H9 (cell line): ENCODE data around the gene NPAS3. TPM values are rescaled to one million over a fixed set of nuclear protein-coding genes. Genes with fewer than 3 reads are reported as not detected.

Experiments used
- DNase-seq: peaks from one replicate; pipeline ENCODE4 v3.0.0-alpha.2; 2017
- H2AFZ ChIP-seq: one replicate; pipeline ENCODE4 v1.6.1; 2013; ENCODE audit warnings: mild to moderate bottlenecking, low read length, control low read depth, moderate library complexity
- H2AK5ac ChIP-seq: 2 replicates; pipeline ENCODE4 v1.6.1; 2013; ENCODE audit warnings: low read length, control low read depth, mixed read lengths; ENCODE audit not compliant: insufficient read length
- H2BK120ac ChIP-seq: one replicate; pipeline ENCODE4 v1.6.1; 2013; ENCODE audit warnings: low read depth, mild to moderate bottlenecking, low read length, control low read depth, inconsistent platforms; ENCODE audit not compliant: poor library complexity, severe bottlenecking
- H2BK12ac ChIP-seq: 2 replicates; pipeline ENCODE4 v1.6.1; 2013; ENCODE audit warnings: low read length, control low read depth, mixed read lengths, low read depth; ENCODE audit not compliant: insufficient read length
- H2BK15ac ChIP-seq: 2 replicates; pipeline ENCODE4 v1.6.1; 2013; ENCODE audit warnings: low read depth, low read length, control low read depth
- H2BK20ac ChIP-seq: one replicate; pipeline ENCODE4 v1.6.1; 2013; ENCODE audit warnings: low read depth, mild to moderate bottlenecking, low read length, control low read depth, inconsistent platforms; ENCODE audit not compliant: poor library complexity, severe bottlenecking
- H2BK5ac ChIP-seq: 2 replicates; pipeline ENCODE4 v1.6.1; 2013; ENCODE audit warnings: low read length, control low read depth, mixed read lengths; ENCODE audit not compliant: insufficient read length
- H3K14ac ChIP-seq: 2 replicates; pipeline ENCODE4 v1.6.1; 2013; ENCODE audit warnings: low read length, control low read depth; ENCODE audit not compliant: insufficient read depth
- H3K18ac ChIP-seq: 2 replicates; pipeline ENCODE4 v1.6.1; 2013; ENCODE audit warnings: low read depth, mild to moderate bottlenecking, mixed read lengths, low read length, control low read depth; ENCODE audit not compliant: insufficient read length
- H3K23ac ChIP-seq: 2 replicates; pipeline ENCODE4 v1.6.1; 2013; ENCODE audit warnings: low read length, control low read depth, mixed read lengths, low read depth; ENCODE audit not compliant: insufficient read length
- H3K23me2 ChIP-seq: 2 replicates; pipeline ENCODE4 v1.6.1; 2013; ENCODE audit warnings: low read depth, mild to moderate bottlenecking, mixed read lengths, low read length, control low read depth; ENCODE audit not compliant: insufficient read length, poor library complexity, severe bottlenecking
- H3K27ac ChIP-seq: 2 replicates; pipeline ENCODE4 v1.5.1; 2013; ENCODE audit warnings: low read length, control low read depth, mixed read lengths, low read depth; ENCODE audit not compliant: insufficient read length
- H3K27me3 ChIP-seq: 2 replicates; pipeline ENCODE4 v1.6.1; 2013; ENCODE audit warnings: low read length, control low read depth, inconsistent platforms; ENCODE audit not compliant: insufficient read depth
- H3K4ac ChIP-seq: 2 replicates; pipeline ENCODE4 v1.6.1; 2013; ENCODE audit warnings: low read depth, mild to moderate bottlenecking, control low read depth, inconsistent platforms, low read length, moderate library complexity
- H3K4me1 ChIP-seq: 2 replicates; pipeline ENCODE4 v1.6.1; 2013; ENCODE audit warnings: low read length, control low read depth, inconsistent platforms; ENCODE audit not compliant: insufficient read depth
- H3K4me2 ChIP-seq: 2 replicates; pipeline ENCODE4 v1.6.1; 2013; ENCODE audit warnings: low read length, control low read depth, mixed read lengths; ENCODE audit not compliant: insufficient read length, insufficient read depth
- H3K56ac ChIP-seq: 2 replicates; pipeline ENCODE4 v1.6.1; 2013; ENCODE audit warnings: low read depth, mild to moderate bottlenecking, mixed read lengths, low read length, control low read depth; ENCODE audit not compliant: insufficient read length
- H3K79me1 ChIP-seq: 2 replicates; pipeline ENCODE4 v1.6.1; 2013; ENCODE audit warnings: low read depth, mild to moderate bottlenecking, moderate library complexity, low read length, control low read depth, inconsistent platforms; ENCODE audit not compliant: insufficient read depth, poor library complexity, severe bottlenecking
- H3K79me2 ChIP-seq: 2 replicates; pipeline ENCODE4 v1.6.1; 2013; ENCODE audit warnings: low read length, control low read depth, inconsistent platforms; ENCODE audit not compliant: insufficient read depth
- H3K9ac ChIP-seq: 2 replicates; pipeline ENCODE4 v1.6.1; 2013; ENCODE audit warnings: low read length, control low read depth, mixed read lengths; ENCODE audit not compliant: insufficient read length; ENCODE audit errors: extremely low read depth
- H3K9me3 ChIP-seq: one replicate; pipeline ENCODE4 v1.6.1; 2013; ENCODE audit warnings: low read depth, low read length, inconsistent platforms; ENCODE audit not compliant: control insufficient read depth
- H3T11ph ChIP-seq: one replicate; pipeline ENCODE4 v1.6.1; 2013; ENCODE audit warnings: mild to moderate bottlenecking, low read length, control low read depth, inconsistent platforms
- H4K20me1 ChIP-seq: one replicate; pipeline ENCODE4 v1.6.1; 2013; ENCODE audit not compliant: control insufficient read depth, insufficient read length, insufficient read depth
- H4K5ac ChIP-seq: 2 replicates; pipeline ENCODE4 v1.6.1; 2013; ENCODE audit warnings: low read depth, mild to moderate bottlenecking, mixed read lengths, low read length, control low read depth; ENCODE audit not compliant: insufficient read length
- H4K8ac ChIP-seq: replicated peaks from 2 replicates; pipeline ENCODE4 v1.6.1; 2013; ENCODE audit warnings: low read length, control low read depth, mixed read lengths, low read depth; ENCODE audit not compliant: insufficient read length
- H4K91ac ChIP-seq: 2 replicates; pipeline ENCODE4 v1.6.1; 2013; ENCODE audit warnings: low read depth, mild to moderate bottlenecking, moderate library complexity, mixed read lengths, low read length, control low read depth; ENCODE audit not compliant: insufficient read length
- H3K27ac Mint-ChIP-seq, 3 experiments: 2 replicates in 2 of 3; 3 replicates in 1 of 3; pipeline ENCODE4 v1.8.0; 2020 to 2021; ENCODE audit warnings: mixed read lengths in 3 of 3, mild to moderate bottlenecking in 1 of 3, moderate library complexity in 1 of 3
- H3K27me3 Mint-ChIP-seq: 2 replicates; pipeline ENCODE4 v1.8.0; 2021; ENCODE audit warnings: low read depth, mild to moderate bottlenecking, moderate library complexity, mixed read lengths
- H3K36me3 Mint-ChIP-seq, 3 experiments: 2 replicates in 2 of 3; 3 replicates in 1 of 3; pipeline ENCODE4 v1.8.0; 2020 to 2021; ENCODE audit warnings: low read depth in 3 of 3, mixed read lengths in 3 of 3; ENCODE audit not compliant: insufficient read depth in 1 of 3
- H3K4me1 Mint-ChIP-seq, 2 experiments: 2 replicates each; pipeline ENCODE4 v1.8.0; 2020; ENCODE audit warnings: mixed read lengths in 2 of 2
- H3K4me3 Mint-ChIP-seq, 2 experiments: 2 replicates in 1 of 2; 3 replicates in 1 of 2; pipeline ENCODE4 v1.8.0; 2020 to 2021; ENCODE audit warnings: mild to moderate bottlenecking in 2 of 2, mixed read lengths in 2 of 2, moderate library complexity in 1 of 2
- H3K9me3 Mint-ChIP-seq, 2 experiments: 2 replicates in 1 of 2; 3 replicates in 1 of 2; pipeline ENCODE4 v1.8.0; 2020; ENCODE audit warnings: mild to moderate bottlenecking in 2 of 2, mixed read lengths in 2 of 2, moderate library complexity in 1 of 2
- WGBS: extraction: QIAGEN DNeasy Blood & Tissue Kit; methylation state at CpG from one replicate; pipeline ENCODE4 v1.1.7; 2013; ENCODE audit warnings: missing lambda C conversion rate, low lambda C conversion rate, mixed read lengths; ENCODE audit not compliant: insufficient read length; ENCODE audit errors: extremely low coverage; 5-methylcytosine and 5-hydroxymethylcytosine counted together
- total RNA-seq: library from RNA; stranded (reverse); gene quantifications from 2 replicates; pipeline ENCODE4 v1.2.1, GENCODE V29; 2021
- TF ChIP-seq, protein P1 (sequence below): fragments of 200-600 bp; sonication (generic); conservative IDR thresholded peaks from 3 replicates; pipeline ENCODE4 v1.8.0; 2021; ENCODE audit warnings: antibody characterized with exemption, mild to moderate bottlenecking

NPAS3 gene
- total RNA-seq, 1 experiment from 2014 or later = 0.17 TPM

DNA sequence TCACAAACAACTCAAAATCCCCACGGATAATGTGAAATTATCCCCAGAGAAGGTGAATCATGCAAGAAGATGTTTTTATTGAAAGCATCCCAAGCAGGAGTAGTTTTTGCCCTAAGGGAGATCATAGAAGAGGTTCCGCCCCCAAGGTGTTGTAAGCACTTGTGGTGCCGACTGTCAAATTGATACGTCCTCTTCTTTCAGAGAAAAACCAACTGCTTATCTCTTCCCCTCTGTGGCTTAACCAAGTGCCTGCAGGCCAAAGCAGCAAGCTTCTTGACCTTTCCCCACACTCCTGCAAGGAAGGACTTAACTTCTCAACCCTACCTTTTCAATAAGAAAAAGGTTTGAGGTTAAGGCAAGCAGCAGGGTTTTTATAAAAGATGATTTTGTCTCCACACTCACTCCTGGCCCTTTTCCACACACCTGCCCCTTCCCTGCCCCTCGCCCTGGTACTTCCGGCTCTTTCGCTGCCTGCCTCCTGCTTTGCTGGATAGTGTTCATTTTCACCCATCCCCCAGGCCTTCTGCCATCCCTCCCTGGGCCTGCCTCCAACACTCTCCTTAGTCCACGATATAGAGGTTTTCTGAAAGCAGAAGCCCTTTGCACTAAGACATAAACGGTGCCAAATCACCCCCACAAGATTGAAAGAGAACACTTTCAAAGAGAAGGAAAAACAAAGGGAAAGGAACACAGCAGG is 897.7 kb downstream of the NPAS3 start:
- Histone ChIP-seq H3K4me1 (peaks cover 10% of the 10 kb centered on the region; the same call in 1 of the 2 replicates), H3K4ac (no peak overlapping the region), H2BK120ac (no peak overlapping the region), H3K18ac (no peak overlapping the region), H3K9me3 (no peaks in the 10 kb centered on the region), H3K4me2 (no peak overlapping the region), H3K27ac (no peak overlapping the region), H2BK5ac (no peak overlapping the region), H3K14ac (peak overlapping the region; percentile 42; the same call in 1 of the 2 replicates), H2BK12ac (no peak overlapping the region), H4K8ac (no peak overlapping the region), H3K79me2 (no peaks in the 10 kb centered on the region), H2AK5ac (no peak overlapping the region), H2BK15ac (no peak overlapping the region), H3K79me1 (no peaks in the 10 kb centered on the region), H4K91ac (no peak overlapping the region), H4K5ac (no peak overlapping the region), H3K9ac (no peak overlapping the region), H3K23ac (no peak overlapping the region), H4K20me1 (no peaks in the 10 kb centered on the region), H2AFZ (no peak overlapping the region), H3K27me3 (no peaks in the 10 kb centered on the region), H2BK20ac (no peak overlapping the region), H3K23me2 (no peaks in the 10 kb centered on the region), H3K56ac (no peak overlapping the region), H3T11ph (no peak overlapping the region)
- no peaks in the 10 kb centered on the region for H3K27me3 Mint-ChIP-seq
- H3K27ac Mint-ChIP-seq = peak overlapping the region in 2 of 3 experiments; percentile 34 to 41; a peak in 2 of 7 replicates
- H3K4me3 Mint-ChIP-seq = no peak overlapping the region
- no CpG with 5 or more reads among the region's 9 CpGs for WGBS
- H3K36me3 Mint-ChIP-seq = peaks cover 0 to 6% (median 0%) of the 10 kb centered on the region in 3 experiments; a peak in 1 of 7 replicates
- peaks cover 15 to 18% of the 10 kb centered on the region in 2 experiments for H3K4me1 Mint-ChIP-seq
- TF ChIP-seq, protein P1, sequence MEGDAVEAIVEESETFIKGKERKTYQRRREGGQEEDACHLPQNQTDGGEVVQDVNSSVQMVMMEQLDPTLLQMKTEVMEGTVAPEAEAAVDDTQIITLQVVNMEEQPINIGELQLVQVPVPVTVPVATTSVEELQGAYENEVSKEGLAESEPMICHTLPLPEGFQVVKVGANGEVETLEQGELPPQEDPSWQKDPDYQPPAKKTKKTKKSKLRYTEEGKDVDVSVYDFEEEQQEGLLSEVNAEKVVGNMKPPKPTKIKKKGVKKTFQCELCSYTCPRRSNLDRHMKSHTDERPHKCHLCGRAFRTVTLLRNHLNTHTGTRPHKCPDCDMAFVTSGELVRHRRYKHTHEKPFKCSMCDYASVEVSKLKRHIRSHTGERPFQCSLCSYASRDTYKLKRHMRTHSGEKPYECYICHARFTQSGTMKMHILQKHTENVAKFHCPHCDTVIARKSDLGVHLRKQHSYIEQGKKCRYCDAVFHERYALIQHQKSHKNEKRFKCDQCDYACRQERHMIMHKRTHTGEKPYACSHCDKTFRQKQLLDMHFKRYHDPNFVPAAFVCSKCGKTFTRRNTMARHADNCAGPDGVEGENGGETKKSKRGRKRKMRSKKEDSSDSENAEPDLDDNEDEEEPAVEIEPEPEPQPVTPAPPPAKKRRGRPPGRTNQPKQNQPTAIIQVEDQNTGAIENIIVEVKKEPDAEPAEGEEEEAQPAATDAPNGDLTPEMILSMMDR = no peak
- H3K9me3 Mint-ChIP-seq = peaks cover 0 to 11% of the 10 kb centered on the region in 2 experiments; a peak in 3 of 5 replicates
- no peak for DNase-seq
